ENCODE results near the gene SCUBE2.
"Not testable (repeated sequence)": the region's sequence is repeated elsewhere in the genome, so short reads cannot be mapped to it uniquely, and the experiment has no call there.

Gene SCUBE2

DNA sequence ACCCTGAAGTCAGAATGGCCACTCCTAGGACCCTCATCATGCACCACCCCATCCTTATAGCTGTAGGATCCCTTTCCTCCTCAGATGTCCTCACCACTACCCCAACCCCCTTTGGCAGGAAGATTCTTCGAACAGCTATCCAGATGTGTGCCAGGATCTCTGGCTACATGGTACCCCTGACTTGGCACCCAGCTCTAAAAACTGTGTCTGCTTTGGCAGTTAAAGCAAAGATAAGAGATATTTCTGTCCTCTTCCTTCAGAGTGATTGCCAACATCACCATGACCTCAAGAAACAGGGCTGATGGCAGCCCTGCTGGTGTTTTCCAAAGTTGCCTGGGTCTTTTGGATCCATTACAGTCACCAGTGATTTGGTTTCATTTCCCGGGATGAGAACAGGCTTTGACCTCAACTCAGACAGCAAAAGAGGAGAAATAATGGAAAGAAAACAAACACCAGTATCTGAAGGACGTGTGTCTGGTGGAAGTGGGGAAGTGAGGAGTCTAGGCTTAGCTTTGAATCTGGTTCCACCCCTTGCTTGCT is 83.3 kb downstream of the SCUBE2 start:
- no peak for DNase-seq

DNA sequence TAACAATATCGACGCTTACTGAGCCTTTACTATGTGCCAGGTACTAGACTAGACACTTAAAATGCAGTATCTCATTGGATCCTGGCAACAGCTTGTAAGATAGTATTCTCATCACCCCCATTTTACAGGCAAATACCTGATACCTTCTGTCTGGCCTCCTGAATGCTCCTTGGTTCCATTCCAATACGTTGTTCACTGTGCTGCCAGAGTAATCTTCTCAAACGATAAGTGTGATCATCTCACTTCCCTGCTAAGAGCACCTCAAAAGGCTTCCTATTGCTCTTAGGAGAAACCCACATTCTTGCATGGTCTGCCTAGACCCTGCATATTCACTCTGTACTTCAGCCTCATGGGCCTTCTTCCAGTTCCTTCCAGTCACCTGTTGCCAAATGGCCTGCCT is 86.3 kb downstream of the SCUBE2 start:
- no peak for DNase-seq

DNA sequence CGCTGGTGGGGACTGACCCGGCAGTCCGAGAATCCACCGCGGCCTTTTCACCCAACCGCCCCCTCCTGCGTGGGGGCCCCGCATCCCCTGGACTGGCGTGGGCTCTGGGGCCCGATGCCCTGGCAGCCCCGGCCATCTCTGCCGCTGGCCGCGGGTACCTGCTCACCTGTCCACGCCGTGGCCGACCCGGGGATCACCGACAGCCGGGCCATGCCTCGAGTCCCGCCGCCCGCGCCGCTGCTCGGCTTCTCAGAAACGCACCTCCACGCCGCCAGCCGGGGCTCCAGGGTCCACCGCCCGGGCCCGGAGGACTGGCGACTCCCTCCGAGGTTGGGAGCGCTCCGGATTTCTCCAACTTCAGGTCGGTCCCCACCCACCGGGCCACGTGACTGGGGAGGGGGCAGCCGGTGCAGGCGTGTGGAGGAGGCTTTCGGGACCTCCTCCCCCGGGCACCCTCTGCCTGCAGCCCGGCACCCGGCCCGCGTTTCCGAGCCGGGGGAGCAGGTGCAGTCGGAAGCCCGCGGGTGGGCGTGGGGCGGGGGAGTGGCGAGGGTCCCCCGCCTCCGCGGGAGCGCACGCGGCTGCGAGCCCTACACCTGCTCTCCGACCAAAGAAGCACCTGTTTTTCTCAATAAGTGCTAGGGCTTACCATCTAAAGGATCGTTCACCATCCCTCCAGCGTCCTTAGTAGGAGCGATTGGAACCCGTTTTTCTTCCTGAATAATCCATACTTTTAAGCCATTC is 87.0 kb downstream of the SCUBE2 start:
- peak; percentile 83 for DNase-seq

DNA sequence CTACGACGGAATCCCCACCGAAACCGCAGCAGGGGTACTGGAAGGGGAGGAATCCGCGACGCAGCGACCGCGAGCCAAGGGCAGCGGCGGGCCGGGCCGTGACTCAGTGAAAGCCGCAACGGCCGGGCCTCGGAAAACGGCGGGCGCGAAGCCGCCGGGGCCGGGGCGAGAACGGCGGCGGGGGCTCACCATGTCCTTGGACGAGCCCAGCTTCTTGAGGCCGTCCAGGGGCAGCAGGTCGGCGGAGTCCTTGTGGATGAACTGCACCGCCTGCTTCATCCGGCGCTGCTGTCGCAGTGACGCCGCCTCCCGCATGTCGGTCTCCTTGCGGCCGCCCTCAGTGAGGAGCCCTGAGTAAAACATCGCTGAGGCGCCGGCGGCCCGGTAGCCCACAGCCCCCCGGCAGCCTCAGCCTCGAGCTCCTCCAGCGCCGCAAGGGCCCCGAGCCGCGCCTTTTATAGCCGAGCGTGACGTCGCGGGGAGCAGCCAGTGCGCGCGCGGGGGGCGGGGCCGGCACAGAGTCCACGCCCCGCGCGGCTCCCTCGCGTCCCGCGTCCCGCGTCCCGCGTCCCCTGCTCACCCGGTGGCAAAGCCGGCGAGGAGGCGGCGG is 87.7 kb downstream of the SCUBE2 start, which contains the start of gene NRIP3:
Gene NRIP3 (minus strand): TSS at position 429 of the 610 bp plus-strand sequence. CDS start 66 bp downstream, at position 363.
- DNase-seq: no peak

DNA sequence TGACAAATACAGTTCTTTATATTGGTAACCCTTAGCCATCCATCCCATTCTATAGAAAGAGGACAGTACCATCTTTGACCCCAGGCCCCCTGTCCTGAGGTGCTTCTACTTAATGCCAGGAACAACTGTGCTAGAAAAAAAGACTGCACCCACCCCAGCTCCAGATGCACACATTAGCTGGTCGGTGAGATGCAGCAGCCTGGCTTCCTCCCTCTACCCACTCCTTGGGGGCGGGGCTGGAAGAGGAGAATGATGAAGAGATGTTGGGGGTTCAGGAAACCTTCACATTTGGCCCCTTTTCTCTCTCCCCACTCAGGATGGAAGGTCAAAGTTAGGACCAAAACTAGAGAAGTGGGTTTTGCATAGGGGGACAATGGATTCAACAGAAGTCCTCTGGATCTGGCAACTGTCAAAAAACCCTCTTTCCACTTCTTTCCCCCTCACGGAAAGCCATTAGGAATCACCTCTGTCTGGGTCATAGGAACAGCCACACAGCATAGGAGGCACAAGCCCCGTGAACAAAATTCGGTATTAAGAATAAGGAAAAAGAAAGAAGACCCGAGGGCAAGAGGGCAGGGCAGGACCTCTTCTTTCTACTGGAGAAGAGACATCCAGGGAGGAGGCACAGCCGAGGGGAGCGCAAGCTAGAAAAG is 88.4 kb downstream of the SCUBE2 start:
- no peak for DNase-seq

DNA sequence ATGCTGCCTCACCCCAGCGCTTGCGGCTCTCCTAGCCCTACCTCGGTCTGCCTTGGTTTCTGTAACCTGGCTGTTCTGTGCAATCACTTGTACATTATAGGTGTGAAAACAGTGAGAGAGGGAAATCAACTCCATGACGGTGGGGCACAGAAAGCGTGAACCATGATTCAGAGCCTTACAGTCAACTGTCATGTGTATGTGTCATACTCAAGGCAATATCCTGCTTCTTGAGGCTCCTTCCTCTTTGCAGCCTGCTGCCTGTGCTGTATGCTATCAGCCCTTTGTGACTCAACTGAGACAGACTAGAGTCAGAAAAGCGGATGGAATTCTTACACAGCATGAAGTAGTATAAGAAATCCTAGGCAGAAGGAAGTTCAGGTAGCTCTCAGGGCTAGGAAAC is 89.7 kb downstream of the SCUBE2 start:
- DNase-seq: no peak

DNA sequence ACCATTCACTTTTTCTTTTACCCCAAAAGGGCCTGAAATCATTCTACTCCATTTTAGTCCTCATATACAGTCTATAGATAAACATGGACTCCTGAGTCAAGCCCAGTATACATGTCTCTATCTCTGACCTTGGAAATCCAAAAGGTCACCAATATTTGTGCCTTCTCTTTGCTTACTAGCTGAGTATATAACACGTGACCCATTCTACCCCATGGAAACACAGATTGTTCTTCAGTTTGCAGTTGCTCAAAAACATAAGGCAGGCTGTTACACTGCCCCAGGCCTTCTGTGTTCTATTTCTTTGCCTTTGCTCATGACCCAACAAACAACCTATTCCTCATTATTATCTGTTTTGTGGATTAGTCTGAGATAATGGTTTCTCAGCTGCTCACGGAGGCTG is 93.4 kb downstream of the SCUBE2 start:
- no peak for DNase-seq

DNA sequence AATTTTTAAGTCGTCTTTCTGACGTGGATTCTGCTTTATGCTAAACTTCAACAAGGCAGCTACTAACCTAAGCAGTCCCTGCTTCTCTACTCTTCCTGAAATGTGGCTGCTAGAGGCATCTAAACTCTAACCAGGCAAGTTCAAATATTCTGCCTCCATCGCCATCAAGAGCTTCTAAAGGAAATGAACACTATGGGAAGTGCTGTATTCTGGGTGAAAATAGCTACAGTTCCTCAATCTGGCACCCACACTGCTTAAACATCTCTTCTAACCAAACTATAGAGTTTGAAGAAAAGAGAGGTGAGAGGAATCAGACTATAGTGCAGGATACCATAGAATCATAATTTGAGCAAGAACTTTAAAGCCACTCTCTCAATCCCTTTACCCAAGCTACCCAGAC is 93.9 kb downstream of the SCUBE2 start:
- no peak for DNase-seq

DNA sequence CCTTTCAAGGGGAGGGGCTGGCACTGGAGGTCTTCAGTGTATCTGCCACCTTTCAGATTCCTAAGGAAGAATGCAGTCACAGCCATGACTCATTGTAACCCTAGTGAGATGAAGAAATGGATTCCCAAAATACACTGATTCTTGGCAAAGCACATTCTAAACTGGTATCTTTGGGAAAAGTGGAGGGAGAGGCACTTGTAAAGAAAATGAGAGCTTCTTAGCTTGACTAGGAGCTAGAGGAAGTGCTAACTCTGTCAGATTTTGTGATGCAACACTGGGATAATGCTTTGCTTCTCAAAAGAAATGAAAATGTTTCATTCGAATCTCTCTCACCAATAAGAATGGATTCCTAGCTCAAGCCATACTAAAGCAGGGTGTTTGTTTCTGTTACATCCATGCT is 101.9 kb downstream of the SCUBE2 start:
- no peak for DNase-seq

DNA sequence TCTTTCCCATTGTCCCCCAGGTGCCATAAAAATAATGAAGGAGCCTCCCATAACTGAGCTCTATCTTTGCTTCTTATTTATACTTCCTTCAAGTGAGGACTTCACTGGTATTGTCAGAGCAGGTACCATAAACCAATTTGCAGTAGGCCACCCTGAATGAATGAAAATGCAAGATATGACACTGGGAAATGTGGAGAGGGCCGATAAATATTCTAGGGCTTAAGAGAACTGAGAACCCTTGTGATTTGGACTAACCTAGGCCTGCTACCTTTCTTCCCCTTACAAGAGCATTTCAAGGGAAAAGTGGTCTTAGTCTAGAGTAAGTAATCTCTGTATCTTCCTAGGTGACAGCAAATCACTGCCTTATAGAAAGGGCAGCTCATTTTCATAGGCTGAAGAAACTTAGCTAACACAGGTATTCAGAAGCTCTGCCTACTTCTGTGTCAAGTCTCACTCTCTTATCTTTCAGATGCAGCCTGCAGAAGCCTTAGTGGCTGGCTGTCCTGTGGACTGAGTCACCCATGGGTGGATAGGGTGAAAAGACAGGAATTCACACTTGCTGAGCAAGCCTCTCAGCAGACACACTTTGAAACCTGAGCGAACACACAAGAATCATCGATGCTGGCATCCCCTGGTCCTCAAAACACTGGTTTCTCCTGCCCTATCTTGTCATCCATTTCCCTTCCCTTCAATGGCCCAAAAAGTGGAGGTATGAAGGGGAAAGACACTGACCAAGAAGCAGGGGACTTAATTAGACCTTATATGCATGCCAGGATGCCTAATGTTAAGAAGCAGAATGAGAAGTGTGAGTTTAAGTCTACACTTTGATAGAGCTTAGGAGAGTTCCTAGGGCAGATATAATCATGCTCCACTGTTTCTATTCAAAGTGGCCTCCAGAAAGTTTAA is 102.8 kb downstream of the SCUBE2 start:
- no peak for DNase-seq

DNA sequence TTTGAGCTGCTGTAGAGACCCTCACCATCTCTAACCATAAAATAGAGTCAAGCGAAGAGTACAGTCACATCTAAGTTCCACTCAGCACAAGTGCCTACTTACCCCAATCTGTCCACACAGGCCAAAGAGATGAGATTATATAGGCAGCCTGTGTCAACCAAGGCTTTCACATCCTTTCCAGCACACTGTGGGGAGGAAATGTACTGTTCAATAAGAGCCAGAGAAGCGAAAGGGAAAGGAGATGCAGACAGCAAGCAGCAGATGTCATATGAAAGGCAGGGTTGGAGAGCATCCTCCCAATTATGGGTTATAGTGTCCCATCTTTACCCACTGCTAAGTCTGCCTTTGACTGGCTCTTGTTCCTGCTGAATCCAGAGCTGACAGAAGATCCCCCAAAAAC is 104.0 kb downstream of the SCUBE2 start:
- no peak for DNase-seq

DNA sequence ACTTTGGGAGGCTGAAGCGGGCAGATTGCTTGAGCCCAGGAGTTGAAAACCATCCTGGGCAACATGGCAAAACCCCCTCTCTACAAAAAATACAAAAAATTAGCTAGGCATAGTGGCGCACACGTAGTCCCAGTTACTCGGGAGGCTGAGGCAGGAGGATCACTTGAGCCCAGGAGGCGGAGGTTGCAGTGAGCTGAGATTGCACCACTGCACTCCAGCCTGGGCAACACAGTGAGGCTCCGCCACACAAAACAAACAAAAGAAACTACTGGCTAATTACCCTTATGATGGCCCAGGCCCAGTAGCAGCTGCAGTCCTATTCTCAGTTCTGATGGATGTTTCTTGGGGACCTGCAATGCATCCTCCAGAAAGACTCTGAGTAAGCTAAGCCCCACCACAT is 104.6 kb downstream of the SCUBE2 start:
- DNase-seq: not testable (repeated sequence)

DNA sequence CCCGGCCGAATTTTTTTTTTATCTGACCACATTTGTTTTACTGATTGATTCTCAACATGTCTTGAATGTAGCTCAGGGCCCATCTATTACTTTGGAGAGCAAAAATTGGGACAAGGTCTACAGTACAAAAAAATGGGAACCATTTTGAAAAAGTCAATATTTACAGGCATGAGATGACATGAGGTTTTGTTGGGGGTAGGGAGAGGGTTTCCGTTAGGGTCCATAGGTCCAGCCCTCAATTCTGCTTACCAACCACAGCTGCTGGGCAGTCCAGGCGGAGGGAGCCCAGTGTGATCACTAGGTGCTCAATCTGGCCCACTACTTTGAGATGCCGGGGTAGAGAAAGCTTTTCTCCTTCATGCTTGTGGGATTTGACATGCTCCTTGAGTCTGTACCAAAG is 105.9 kb downstream of the SCUBE2 start:
- no peak for DNase-seq

DNA sequence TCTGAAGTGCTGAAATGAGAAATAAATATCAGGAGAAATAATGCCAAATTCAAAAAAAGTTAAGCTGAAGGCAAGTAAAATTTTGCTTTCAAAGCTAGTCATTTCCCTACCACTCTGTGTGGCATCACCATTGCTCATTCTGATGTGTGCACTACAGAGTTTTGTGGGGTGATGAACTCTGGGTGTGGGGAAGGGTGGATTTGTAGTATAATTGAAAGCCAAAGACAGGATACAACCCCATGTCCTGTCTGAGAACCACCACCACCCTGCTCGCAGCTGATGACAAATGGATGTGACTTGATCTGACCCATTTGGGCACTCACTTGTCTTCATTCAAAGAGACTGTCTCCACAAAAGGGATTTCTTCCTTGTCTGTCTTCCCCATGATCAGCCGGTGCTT is 107.8 kb downstream of the SCUBE2 start:
- DNase-seq: no peak

DNA sequence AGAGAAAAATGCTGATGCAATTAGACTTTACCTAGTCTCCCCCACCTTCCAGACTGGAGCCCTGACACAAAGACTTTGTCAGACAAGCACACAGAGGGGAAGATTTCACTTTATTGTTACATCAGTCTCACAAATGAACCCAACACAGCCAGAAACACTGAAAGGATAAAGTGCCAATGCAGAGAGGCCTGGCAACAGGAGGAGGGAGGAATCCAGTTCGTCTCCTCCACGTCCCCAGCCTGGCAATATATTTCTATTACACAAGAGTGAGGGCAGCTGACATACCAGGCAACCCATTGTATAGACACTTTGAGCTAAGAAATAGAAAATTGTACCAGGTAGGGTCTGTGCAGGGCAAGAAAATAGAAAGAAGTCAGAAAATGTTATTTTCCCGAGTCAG is 110.9 kb downstream of the SCUBE2 start:
- no peak for DNase-seq

DNA sequence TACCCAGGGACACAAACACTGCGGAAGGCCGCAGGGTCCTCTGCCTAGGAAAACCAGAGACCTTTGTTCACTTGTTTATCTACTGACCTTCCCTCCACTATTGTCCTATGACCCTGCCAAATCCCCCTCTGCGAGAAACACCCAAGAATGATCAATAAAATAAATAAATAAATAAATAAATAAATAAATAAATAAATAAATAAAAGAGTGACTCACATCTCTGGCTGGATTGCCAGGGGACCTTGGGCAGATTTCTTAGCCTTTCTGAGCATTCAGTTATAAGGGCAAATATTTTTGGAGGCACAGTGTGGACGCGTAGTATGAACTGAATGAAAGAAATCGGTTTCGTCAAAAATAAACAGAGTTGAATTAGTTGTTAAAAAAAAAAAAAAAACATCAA is 112.0 kb downstream of the SCUBE2 start:
- DNase-seq: not testable (repeated sequence)

DNA sequence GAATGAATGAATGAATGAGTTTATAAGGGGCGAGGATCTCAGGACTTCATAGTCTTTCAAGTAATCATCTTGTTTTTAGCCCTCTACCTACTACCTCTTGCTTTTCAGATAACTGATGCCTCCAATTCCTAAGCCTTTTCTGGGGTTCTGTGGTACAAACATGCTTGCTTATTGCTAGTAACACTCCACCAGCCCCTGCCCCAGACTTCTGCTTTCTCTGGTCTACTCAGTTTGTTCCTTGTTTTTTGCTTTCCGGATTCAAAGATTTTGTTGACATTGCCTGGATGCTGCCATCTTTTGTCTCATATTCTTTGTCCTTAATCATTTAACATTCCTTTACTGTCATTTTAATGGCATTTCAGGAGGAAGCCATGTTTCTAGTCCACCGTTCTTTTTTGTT is 118.3 kb downstream of the SCUBE2 start:
- no peak for DNase-seq

DNA sequence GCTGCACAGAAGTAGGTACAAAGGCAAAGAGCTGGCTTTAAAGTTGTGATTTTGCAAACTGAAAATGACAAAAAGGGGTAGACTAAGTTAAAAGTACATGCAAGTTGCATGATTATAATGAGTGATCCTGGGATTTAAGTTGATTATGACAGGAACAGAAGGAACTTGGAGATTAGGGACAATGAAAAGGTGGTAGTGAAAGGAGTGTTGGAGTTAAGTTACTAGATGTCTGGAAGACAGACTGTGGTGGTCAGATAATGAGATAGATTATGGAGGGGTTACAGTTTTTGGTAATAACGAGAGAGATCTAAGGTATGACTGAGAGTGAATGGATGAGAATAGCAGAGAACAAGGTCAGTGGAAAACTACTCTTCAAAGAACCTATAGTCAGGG is 119.5 kb downstream of the SCUBE2 start:
- DNase-seq: no peak

DNA sequence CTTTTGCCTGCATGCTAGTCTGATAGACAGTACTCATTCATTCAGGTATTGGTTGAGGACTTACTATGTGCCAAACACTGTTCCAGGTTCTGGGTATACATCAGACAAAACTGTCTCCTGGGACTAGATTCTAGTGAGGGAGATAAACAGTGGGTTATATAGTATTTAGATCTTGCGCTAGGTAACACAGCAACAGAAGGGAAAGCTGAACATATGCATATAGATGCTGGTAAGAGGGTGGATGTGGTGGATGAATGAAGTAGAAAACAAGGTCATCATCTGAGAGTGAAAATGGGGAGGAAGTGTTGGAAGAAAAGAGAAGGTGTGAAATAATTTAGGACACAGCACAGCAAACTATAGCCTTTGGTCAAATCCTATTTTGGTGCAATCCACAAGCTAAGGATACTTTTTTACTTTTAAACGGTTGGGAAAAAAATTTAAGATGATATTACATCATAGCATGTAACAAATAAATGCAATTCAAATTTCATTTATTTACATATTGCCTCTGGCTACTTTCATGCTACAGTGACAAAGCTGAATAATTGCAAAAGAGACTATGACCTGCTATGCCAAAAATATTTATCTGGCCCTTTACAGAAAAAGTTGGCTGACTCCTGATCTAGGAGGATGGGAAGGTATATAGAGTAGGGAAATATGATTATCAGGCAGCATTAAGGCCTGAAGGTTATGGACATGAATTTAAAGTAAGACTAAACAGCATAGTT is 120.0 kb downstream of the SCUBE2 start:
- DNase-seq: no peak

Data from right kidney (tissue), 1 donor.